ENCODE data around the gene ANKRD6.
"Not testable (repeated sequence)": the region's sequence is repeated elsewhere in the genome, so short reads cannot be mapped to it uniquely, and the experiment has no call there.

ANKRD6 gene

GRCh38 chr6:89602166-89602565 lies 169.2 kb downstream of the ANKRD6 start:
- DNase-seq (ENCODE audit: low read depth) = no peak

GRCh38 chr6:89604653-89605052 lies 171.7 kb downstream of the ANKRD6 start:
- DNase-seq (ENCODE audit: low read depth) = no peak

DNA sequence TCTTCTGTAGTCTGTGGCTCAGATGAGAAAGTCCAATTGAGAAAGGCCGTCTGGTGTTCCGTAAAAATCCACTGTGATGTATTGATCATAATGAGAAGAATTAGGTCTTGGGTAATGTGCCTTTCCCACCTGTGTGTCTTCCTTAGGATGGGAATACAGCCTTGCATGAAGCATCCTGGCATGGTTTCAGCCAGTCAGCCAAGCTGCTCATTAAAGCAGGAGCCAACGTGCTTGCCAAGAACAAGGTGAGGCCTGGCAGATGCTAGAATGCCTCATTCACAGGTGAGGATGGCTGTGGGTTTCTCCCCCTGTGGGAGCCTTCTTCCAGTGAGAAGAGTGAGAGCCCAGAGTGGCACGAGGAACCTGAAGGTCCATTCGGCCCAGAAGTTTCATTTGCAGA lies 172.9 kb downstream of the ANKRD6 start:
- no peak for DNase-seq (ENCODE audit: low read depth)

DNA sequence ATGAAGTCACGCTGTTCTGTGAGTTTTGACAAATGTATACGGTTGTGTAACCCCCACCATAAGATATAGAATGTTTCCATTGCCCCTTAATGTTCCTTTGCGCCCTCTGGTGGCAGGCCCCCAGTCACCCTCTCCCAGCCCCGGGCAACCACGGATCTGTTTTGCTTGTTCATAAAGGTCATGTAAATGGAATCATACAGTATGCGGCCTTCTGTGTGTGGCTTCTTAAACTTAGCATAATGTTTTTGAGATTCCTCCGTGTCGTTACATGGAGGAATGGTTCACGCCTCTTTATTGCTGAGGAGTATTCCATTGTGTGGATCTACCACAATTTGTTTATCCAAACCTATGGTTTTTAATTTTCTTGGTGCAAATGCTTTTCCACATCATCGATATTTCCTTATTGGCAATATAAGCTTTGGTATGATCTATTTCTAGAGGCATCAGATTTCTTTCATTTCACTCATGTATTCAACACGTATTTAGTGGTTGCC lies 177.2 kb downstream of the ANKRD6 start:
- peak; percentile 12 for DNase-seq (ENCODE audit: low read depth)

DNA sequence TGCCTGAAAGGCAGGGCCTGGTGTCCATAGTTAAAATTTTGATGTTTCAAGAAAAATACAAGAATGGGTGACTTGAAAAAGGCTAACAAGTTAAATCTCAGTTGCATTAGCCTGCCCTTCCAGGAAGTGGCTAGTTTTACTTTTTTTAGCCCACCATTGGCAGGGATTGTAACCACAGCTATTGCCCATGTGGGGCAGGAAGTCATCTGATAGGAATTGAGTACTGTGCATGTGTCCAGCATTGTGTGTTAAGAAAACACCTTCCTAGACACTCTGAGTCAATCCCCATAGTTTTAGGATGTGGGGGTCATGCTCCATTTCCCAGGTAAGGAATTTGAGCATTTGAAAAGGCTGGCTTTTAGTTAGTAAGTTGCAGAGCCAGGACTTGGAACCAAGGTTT lies 178.7 kb downstream of the ANKRD6 start:
- DNase-seq (ENCODE audit: low read depth) = peak; percentile 27

GRCh38 chr6:89612121-89612520 lies 179.2 kb downstream of the ANKRD6 start:
- no peak for DNase-seq (ENCODE audit: low read depth)

- DNase-seq (ENCODE audit: low read depth) = no peak
Observed at GRCh38 chr6:89613790-89614189, 180.8 kb downstream of the ANKRD6 start.

GRCh38 chr6:89615882-89616281 lies 182.9 kb downstream of the ANKRD6 start:
- no peak for DNase-seq (ENCODE audit: low read depth)

GRCh38 chr6:89616531-89616930 lies 183.6 kb downstream of the ANKRD6 start:
- no peak for DNase-seq (ENCODE audit: low read depth)

DNA sequence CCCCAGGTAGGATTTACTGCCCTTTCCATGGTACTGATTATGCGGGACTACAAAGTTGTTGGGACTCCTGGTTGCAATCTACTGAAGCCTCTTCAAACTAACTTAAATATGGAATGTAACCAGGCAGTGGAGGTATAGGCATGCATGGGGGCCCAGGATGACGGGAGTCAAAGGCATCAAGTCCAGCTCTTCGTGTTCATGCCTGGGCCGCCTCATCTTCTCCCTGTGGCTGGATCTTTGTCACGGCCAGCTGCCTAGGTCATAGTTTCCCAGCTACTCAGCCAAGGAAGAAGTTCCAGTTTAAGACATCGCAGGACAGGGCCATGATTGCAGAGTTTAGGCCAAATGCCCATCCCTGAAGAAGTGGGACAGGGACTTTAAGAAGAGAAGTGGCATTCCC lies 185.1 kb downstream of the ANKRD6 start:
- DNase-seq (ENCODE audit: low read depth) = no peak

- no peak for DNase-seq (ENCODE audit: low read depth)
Observed at GRCh38 chr6:89619567-89619966, 186.6 kb downstream of the ANKRD6 start.

GRCh38 chr6:89623749-89624148 lies 190.8 kb downstream of the ANKRD6 start:
- DNase-seq (ENCODE audit: low read depth) = no peak

DNA sequence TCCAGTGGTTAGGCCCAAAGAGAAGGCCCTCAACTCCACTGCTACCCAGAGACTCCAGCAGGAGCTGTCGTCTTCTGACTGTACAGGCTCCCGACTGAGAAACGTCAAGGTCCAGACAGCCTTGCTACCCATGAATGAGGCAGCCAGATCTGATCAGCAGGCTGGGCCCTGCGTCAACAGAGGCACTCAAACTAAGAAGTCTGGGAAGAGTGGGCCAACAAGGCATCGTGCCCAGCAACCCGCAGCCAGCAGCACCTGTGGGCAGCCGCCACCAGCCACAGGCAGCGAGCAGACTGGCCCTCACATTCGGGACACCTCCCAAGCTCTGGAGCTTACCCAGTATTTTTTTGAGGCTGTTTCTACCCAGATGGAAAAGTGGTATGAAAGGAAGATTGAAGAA lies 197.5 kb downstream of the ANKRD6 start:
- DNase-seq (ENCODE audit: low read depth) = no peak

- not testable (repeated sequence) for DNase-seq (ENCODE audit: low read depth)
Observed at GRCh38 chr6:89636412-89636811, 203.5 kb downstream of the ANKRD6 start.

- peak; percentile 3 for DNase-seq (ENCODE audit: low read depth)
Observed at GRCh38 chr6:89637960-89638319, 205.0 kb downstream of the ANKRD6 start.

GRCh38 chr6:89638320-89639195 lies 205.6 kb downstream of the ANKRD6 start, which contains the start of gene LYRM2:
LYRM2 (minus strand) TSS chr6:89638747; CDS start chr6:89638716, 31 bp downstream.
- DNase-seq (ENCODE audit: low read depth) = peak; percentile 91

GRCh38 chr6:89640804-89641203 lies 207.9 kb downstream of the ANKRD6 start:
- DNase-seq (ENCODE audit: low read depth) = no peak

- not testable (repeated sequence) for DNase-seq (ENCODE audit: low read depth)
Observed at GRCh38 chr6:89641581-89641980, 208.6 kb downstream of the ANKRD6 start.

DNA sequence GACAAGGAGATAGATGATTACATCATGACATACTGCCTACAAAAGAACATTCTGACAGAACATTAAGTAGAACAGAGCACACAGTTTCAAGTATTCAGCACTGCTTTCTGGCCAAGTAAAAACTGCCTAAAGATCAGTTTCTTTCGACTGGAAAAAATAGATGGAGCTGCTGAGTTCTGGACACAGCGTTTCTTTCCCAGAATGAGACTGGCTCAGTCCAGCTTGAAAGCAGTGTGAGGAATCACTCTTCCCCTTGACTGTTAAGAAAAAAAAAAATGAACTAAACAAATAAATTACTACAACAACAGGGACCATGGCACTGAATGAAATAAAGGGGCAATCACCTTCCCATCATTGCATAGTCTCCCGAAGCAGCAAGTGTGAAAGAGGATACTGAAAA lies 210.0 kb downstream of the ANKRD6 start:
- DNase-seq (ENCODE audit: low read depth) = no peak

- DNase-seq (ENCODE audit: low read depth) = no peak
Observed at GRCh38 chr6:89643406-89643805, 210.5 kb downstream of the ANKRD6 start.

DNA sequence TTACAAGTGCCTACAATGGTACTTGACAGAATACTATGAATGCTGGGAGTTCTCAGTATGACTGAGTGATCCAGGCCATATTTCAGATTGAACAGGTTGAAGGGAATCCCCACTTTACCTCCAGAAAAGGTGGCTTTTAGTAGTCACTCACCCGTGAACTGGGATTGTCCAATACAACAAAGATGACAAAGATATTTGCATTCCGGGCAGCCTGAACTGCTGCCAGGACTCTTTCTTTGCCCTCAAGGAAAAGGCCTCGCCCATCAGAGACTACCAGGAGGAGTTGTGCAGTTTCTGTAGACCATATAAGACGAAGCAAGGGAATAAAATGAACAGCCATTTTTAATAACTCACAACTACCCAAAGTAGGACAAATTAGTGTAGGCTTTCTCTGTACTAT lies 211.9 kb downstream of the ANKRD6 start:
- no peak for DNase-seq (ENCODE audit: low read depth)

- no peak for DNase-seq (ENCODE audit: low read depth)
Observed at GRCh38 chr6:89649682-89650081, 216.7 kb downstream of the ANKRD6 start.

DNA sequence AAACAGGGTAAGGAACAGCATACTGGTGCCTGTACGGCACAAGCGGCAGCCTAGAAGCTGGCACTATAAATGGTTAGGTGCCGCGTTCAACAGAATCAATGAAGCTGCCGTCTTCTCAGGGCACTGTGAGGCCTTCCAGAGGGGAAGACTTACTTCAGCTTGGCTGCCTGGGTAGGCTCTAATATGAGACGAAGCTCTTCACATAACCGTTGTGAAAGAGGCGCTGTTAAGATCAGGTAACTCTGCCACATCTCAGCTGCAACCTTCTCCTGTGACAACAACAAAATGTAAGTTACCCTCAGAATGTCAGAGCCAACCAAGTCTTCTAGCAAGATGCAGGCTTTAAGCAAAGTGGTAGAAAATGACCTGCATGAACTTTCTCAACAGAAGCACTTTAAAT lies 217.6 kb downstream of the ANKRD6 start:
- DNase-seq (ENCODE audit: low read depth) = no peak

DNA sequence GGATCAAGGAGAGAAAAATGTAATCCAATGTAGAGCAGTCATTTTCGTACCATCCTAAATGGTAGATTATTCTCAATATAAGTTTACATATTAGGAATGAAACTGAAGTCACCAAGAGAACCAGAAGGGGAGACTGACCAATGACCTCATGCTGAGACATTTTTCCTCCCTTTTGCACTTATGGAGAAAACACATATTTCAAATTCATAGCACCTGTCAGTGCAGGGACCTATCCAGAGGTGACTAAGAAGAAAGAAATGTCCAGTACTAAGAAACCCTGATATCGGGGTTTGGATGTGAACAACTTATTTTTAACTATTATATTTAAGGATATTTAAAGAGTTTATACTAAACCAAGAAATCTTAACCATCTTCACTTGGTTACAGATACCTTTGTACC lies 222.2 kb downstream of the ANKRD6 start:
- no peak for DNase-seq (ENCODE audit: low read depth)

Data from stromal cell of bone marrow (primary cell).